Activated CD4-positive, alpha-beta T cell treated with anti-CD3 and anti-CD28 coated beads, Interleukin-2, amount 50 U/mL, for 24 hours (primary cell): Measurements from ENCODE around the gene SVOP.

Source experiments
- DNase-seq, 2 donors: peaks; one replicate each; pipeline ENCODE4 v3.0.0-alpha.2; 2020; ENCODE audit warnings: low read depth in 1 of 2, low spot score in 1 of 2

SVOP gene

GRCh38 chr12:108980831-108981618 lies 39.8 kb downstream of the SVOP start:
- DNase-seq, result no peak

- DNase-seq, result no peak
Observed at GRCh38 chr12:108977360-108977759, 43.5 kb downstream of the SVOP start.

DNA sequence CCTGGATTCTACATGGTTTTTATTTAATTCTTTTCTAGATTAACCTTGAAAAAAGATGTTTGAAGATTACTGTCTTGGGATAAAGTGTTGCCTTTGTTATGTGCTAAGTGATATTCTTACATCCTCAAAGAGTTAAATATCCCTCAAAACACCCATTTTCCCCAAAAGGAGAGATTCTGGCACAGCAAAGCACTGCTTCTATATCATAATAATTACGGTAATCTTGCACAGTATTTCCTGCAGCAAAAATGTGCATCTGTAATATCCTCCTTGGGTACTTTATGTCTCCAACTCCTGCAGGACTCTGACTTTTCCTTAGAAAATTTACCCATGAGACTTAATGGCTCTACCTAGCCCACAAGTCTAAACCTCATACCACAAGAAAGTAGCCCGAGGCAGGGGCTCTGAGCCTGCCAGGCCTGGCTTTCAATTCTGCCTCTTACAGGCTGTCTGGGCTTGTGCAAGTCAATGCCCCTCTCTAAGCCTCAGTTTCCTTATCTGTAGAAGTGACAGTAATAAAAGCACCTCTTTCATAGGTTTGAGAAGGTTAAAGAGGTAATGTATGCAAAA lies 45.8 kb downstream of the SVOP start:
- no peak for DNase-seq

GRCh38 chr12:108973629-108974152 lies 47.2 kb downstream of the SVOP start:
- no peak for DNase-seq

- no peak for DNase-seq
Observed at GRCh38 chr12:108972358-108972757, 48.5 kb downstream of the SVOP start.

GRCh38 chr12:108969622-108970021 lies 51.2 kb downstream of the SVOP start:
- DNase-seq, result no peak

GRCh38 chr12:108967869-108968540 lies 52.9 kb downstream of the SVOP start:
- DNase-seq, result no peak

GRCh38 chr12:108966378-108967151 lies 54.3 kb downstream of the SVOP start:
- no peak for DNase-seq

DNA sequence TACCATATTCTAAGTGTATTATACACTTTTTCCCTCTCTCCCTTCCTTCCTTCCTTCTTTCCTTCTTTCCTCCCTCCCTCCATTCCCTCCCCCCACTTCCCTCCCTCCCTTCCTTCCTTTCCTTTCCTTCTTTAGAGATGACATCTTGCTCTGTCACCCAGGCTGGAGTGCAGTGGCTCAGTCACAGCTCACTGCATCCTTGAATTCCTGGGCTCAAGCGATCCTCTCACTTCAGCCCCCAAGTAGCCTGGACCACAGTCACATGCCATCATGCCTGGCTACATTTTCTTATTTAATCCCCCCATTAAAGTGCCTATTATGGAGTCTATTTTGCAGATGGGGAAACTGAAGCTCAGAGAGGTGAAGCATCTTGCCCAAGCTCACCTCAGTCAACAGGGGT lies 55.0 kb downstream of the SVOP start:
- no peak for DNase-seq

GRCh38 chr12:108964371-108965352 lies 56.2 kb downstream of the SVOP start:
- DNase-seq, result no peak

DNA sequence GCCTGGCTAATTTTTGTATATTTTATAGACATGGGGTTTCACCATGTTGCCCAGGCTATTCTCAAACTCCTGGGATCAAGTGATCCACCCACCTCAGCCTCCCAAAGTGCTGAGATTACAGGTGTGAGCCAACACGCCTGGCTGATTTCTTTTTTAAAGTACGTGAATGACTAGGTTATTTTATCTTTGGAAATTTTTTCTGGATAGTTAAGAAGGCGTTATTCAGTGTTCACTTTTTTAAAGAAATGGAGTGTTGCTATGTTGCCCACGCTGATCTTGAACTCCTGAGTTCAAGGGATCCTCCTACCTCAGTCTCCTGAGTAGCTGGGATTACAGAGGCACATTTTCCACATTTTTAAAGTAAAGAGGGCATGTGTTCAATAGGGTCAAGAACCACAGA lies 58.6 kb downstream of the SVOP start:
- no peak for DNase-seq

GRCh38 chr12:108959748-108960655 lies 60.9 kb downstream of the SVOP start:
- no peak for DNase-seq

DNA sequence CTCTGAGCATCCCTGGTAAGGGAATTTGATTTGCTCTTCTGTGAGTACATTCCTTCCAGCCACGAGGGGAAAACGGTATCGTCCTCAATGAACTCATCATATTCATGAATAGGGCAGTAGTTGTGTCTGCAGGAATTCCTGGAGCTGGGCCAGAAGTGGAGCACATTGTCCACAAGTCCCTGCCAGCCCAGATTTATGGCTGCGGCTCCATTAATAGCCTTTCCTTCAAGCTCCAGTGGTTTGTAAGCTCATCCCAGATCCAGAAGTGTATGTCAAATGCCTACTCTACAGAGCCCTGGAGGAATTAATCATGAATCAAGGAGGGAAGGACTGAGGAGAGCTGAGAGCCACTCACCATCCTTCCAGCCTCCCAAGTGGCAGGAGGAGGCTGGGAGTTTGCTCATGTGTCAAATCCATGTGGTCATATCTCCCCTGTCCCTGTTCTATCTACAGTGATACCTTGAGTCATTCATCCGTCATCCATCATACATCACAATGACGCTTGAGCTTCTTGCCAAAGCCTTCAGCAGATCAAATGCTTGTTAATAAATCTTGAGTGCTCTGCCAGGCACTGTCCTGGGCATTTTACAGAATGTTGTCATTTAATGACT lies 65.5 kb downstream of the SVOP start:
- no peak for DNase-seq

GRCh38 chr12:108950991-108951739 lies 69.7 kb downstream of the SVOP start:
- DNase-seq, result peak; percentile 27 to 46

GRCh38 chr12:108949976-108950375 lies 70.9 kb downstream of the SVOP start:
- no peak for DNase-seq

- DNase-seq, result no peak
Observed at GRCh38 chr12:108948367-108948766, 72.5 kb downstream of the SVOP start.

DNA sequence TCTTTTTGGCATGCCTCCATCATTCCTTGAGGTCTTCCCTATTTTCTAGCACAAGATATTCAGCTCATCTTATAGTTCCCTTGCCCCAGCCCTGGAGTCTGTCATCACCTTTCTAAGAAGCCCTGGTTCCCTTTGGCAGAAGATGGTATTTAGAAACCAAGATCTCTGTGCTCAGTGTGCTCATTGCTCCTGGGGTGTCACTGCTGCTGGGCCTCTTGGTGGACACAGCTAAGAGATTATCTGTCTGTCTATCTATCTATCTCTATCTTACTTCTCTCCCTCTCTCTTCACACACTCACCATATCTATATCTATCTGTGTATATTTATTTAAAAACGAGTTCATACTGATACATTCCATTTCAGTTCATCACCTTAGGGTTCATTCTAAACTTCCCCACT lies 73.8 kb downstream of the SVOP start:
- DNase-seq, result no peak

- DNase-seq, result no peak
Observed at GRCh38 chr12:108940138-108940537, 80.7 kb downstream of the SVOP start.
